ENCODE data around the gene ZNF853. TPM values are rescaled to one million over a fixed set of nuclear protein-coding genes. Genes with fewer than 3 reads are reported as not detected.

The ZNF853 gene
- polyA plus RNA-seq, 1 donor (not counting 4 experiments of a cell fraction or from before 2014, with no cell fraction given): 0.03 TPM

Other genes with a start within 250 kb of the ZNF853 start
- gene RAC1, start 241.1 kb upstream of the ZNF853 start, polyA plus RNA-seq: 346 to 659 TPM (median 493 TPM) in 3 replicates
- gene DAGLB, start 167.7 kb upstream of the ZNF853 start, polyA plus RNA-seq: 15.5 to 29.7 TPM (median 20.8 TPM) in 3 replicates
- 89.2 to 154 TPM (median 145 TPM) in 3 replicates for gene KDELR2, start 131.5 kb upstream of the ZNF853 start, polyA plus RNA-seq
- 0.01 to 0.04 TPM (median 0.03 TPM) in 3 replicates for gene GRID2IP, start 64.1 kb upstream of the ZNF853 start, polyA plus RNA-seq
- gene ZDHHC4, start 38.2 kb upstream of the ZNF853 start, polyA plus RNA-seq: 50.7 to 66.1 TPM (median 60.6 TPM) in 3 replicates
- 11.9 to 22.5 TPM (median 12.1 TPM) in 3 replicates for gene INTS15, start 25.6 kb upstream of the ZNF853 start, polyA plus RNA-seq
- 4.6 to 5.1 TPM (median 4.7 TPM) in 3 replicates for gene ZNF316, start 21.7 kb downstream of the ZNF853 start, polyA plus RNA-seq
- 7.6 to 12.5 TPM (median 12.3 TPM) in 3 replicates for gene ZNF12, start 91.3 kb downstream of the ZNF853 start, polyA plus RNA-seq
- 0.01 to 0.03 TPM in 2 of 3 replicates, not detected in the other for gene RSPH10B2, start 138.5 kb downstream of the ZNF853 start, polyA plus RNA-seq
- 24.3 to 42.7 TPM (median 27.8 TPM) in 3 replicates for gene CCZ1B, start 210.7 kb downstream of the ZNF853 start, polyA plus RNA-seq